Measurements from ENCODE around the gene MRTFA. TPM values are rescaled to one million over a fixed set of nuclear protein-coding genes. Genes with fewer than 3 reads are reported as not detected.
A peak's percentile ranks its signal among the peaks of the same experiment; 100 is the strongest.

Gene MRTFA
- total and polyA plus RNA-seq, 9 of the 15 experiments (the other 6 are each of a cell fraction or from before 2014, with no cell fraction given), result 0.84 to 21.1 (median 3.7) TPM

DNA sequence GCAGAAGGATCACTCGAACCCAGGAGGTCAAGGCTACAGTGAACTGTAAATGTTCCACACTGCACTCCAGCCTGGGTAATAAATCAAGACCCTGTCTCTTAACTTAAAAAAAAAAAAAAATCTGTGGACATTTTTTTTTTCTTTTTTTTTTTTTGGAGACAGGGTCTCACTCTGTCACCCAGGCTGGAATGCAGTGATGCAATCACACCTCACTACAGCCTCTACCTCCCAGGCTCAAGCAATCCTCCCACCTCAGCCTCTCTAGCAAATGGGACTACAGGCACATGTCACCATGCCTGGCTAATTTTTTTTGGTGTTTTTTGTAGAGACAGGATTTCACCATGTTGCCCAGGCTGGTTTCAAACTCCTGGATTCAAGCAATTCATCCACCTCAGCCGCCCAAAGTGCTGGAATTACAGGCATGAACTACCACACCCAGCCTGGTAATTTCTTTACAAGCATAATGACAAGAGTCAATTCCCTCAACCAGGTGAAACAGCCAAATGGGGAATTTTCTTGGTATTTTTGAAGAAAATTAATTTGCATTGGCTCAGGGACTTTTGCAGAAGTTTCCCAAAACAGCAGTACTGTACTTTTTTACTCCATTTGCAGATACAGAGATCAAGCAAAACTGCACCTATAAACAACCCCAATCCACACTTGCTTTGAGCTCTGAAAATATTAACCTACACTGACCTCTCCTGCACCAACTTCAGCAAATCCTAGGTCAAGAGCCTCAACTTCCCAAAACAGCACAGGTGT, 44.0 kb downstream of the MRTFA start:
- Histone ChIP-seq H3K9ac (ENCODE audit: insufficient read depth in 1 of 2, low read depth in 2 of 2, low read length in 2 of 2) (no peak overlapping the region), H3K4me2 (ENCODE audit: insufficient read depth, low read length) (no peak overlapping the region), H3K27ac (ENCODE audit: extremely low read depth, low read depth, low read length) (no peak overlapping the region), H3K36me3 (ENCODE audit: control insufficient read depth, insufficient read depth, low read length) (no peaks in the 10 kb centered on the region), H3K9me3 (replicated peaks; ENCODE audit: control insufficient read depth, insufficient read depth, low read depth, low read length) (no peaks in the 10 kb centered on the region), H3K79me2 (ENCODE audit: control insufficient read depth, insufficient read depth, low read length) (peaks cover 17% of the 10 kb centered on the region; the same call in 2 of the 3 replicates), H2AFZ (ENCODE audit: low read depth, low read length) (no peak overlapping the region), H3K4me1 (replicated peaks in 1 of 2; ENCODE audit: control insufficient read depth in 2 of 2, insufficient read depth in 2 of 2, low read length in 2 of 2) (peaks cover 0 to 3% of the 10 kb centered on the region in 2 experiments; a peak in 2 of 5 replicates), H3K9me1 (ENCODE audit: control insufficient read depth, insufficient read depth, low read length) (no peaks in the 10 kb centered on the region), H3K27me3 (ENCODE audit: control insufficient read depth in 2 of 2, insufficient read depth in 2 of 2, low read length in 2 of 2) (no peaks in the 10 kb centered on the region), H3K4me3 (no peak overlapping the region), H4K20me1 (replicated peaks; ENCODE audit: control insufficient read depth, insufficient read depth, low read length) (0 out of 2 replicates have a peak, but pooled peaks cover 9% of the 10 kb centered on the region)
- CTCF ChIA-PET (ENCODE audit: low intra/inter-chr PET ratio), result no interaction called here
- DNase-seq (ENCODE audit: extremely low read depth in 1 of 4, low spot score in 3 of 4) (no peak), FAIRE-seq (no peak), ATAC-seq (no peak)
- no TSS peak for BruUV-seq (replicated peaks)
- intact Hi-C loops (cut with micrococcal nuclease) (no loop called here), in situ Hi-C loops (cut with MboI) (no loop called here)
- 85% methylated on average over 2 of the region's 2 CpGs for WGBS (ENCODE audit: insufficient coverage, low coverage, missing lambda C conversion rate)
- POLR2A ChIA-PET, result interaction anchor here (1.2 kb wide), 1 partner anchor 28 kb away, joined by 3 read pairs; no protein-coding TSS in a partner anchor
- TF ChIP-seq, protein P1, sequence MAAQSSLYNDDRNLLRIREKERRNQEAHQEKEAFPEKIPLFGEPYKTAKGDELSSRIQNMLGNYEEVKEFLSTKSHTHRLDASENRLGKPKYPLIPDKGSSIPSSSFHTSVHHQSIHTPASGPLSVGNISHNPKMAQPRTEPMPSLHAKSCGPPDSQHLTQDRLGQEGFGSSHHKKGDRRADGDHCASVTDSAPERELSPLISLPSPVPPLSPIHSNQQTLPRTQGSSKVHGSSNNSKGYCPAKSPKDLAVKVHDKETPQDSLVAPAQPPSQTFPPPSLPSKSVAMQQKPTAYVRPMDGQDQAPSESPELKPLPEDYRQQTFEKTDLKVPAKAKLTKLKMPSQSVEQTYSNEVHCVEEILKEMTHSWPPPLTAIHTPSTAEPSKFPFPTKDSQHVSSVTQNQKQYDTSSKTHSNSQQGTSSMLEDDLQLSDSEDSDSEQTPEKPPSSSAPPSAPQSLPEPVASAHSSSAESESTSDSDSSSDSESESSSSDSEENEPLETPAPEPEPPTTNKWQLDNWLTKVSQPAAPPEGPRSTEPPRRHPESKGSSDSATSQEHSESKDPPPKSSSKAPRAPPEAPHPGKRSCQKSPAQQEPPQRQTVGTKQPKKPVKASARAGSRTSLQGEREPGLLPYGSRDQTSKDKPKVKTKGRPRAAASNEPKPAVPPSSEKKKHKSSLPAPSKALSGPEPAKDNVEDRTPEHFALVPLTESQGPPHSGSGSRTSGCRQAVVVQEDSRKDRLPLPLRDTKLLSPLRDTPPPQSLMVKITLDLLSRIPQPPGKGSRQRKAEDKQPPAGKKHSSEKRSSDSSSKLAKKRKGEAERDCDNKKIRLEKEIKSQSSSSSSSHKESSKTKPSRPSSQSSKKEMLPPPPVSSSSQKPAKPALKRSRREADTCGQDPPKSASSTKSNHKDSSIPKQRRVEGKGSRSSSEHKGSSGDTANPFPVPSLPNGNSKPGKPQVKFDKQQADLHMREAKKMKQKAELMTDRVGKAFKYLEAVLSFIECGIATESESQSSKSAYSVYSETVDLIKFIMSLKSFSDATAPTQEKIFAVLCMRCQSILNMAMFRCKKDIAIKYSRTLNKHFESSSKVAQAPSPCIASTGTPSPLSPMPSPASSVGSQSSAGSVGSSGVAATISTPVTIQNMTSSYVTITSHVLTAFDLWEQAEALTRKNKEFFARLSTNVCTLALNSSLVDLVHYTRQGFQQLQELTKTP (IDR thresholded peaks at IDR 0.05; ENCODE audit: low read depth in 1 of 2, partially characterized antibody in 2 of 2), result no peak
- no peak for TF ChIP-seq IFI16 (CRISPR knock-in tag; IDR thresholded peaks at IDR 0.05)
- no peak for TF ChIP-seq ZNF76 (CRISPR knock-in tag; IDR thresholded peaks at IDR 0.05; ENCODE audit: borderline replicate concordance)
- no peak for TF ChIP-seq ARID1B (IDR thresholded peaks at IDR 0.05)
- TF ChIP-seq, protein P2, sequence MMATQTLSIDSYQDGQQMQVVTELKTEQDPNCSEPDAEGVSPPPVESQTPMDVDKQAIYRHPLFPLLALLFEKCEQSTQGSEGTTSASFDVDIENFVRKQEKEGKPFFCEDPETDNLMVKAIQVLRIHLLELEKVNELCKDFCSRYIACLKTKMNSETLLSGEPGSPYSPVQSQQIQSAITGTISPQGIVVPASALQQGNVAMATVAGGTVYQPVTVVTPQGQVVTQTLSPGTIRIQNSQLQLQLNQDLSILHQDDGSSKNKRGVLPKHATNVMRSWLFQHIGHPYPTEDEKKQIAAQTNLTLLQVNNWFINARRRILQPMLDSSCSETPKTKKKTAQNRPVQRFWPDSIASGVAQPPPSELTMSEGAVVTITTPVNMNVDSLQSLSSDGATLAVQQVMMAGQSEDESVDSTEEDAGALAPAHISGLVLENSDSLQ (IDR thresholded peaks at IDR 0.05), result 0 out of 2 replicates have a peak, but pooled peaks have one; percentile 11
- no peak for TF ChIP-seq RHOXF2B (CRISPR knock-in tag; conservative IDR thresholded peaks at IDR 0.05)
- no peak for TF ChIP-seq CCAR2 (IDR thresholded peaks at IDR 0.05; ENCODE audit: low read depth, low read length)
- TF ChIP-seq ZNF324 (CRISPR knock-in tag; IDR thresholded peaks at IDR 0.05), result no peak
- TF ChIP-seq ZNF384 (IDR thresholded peaks at IDR 0.05; ENCODE audit: low read depth, low read length), result 0 out of 2 replicates have a peak, but pooled peaks have one; percentile 20
- TF ChIP-seq ZNF134 (CRISPR knock-in tag; conservative IDR thresholded peaks at IDR 0.05), result no peak
- TF ChIP-seq, protein P3, sequence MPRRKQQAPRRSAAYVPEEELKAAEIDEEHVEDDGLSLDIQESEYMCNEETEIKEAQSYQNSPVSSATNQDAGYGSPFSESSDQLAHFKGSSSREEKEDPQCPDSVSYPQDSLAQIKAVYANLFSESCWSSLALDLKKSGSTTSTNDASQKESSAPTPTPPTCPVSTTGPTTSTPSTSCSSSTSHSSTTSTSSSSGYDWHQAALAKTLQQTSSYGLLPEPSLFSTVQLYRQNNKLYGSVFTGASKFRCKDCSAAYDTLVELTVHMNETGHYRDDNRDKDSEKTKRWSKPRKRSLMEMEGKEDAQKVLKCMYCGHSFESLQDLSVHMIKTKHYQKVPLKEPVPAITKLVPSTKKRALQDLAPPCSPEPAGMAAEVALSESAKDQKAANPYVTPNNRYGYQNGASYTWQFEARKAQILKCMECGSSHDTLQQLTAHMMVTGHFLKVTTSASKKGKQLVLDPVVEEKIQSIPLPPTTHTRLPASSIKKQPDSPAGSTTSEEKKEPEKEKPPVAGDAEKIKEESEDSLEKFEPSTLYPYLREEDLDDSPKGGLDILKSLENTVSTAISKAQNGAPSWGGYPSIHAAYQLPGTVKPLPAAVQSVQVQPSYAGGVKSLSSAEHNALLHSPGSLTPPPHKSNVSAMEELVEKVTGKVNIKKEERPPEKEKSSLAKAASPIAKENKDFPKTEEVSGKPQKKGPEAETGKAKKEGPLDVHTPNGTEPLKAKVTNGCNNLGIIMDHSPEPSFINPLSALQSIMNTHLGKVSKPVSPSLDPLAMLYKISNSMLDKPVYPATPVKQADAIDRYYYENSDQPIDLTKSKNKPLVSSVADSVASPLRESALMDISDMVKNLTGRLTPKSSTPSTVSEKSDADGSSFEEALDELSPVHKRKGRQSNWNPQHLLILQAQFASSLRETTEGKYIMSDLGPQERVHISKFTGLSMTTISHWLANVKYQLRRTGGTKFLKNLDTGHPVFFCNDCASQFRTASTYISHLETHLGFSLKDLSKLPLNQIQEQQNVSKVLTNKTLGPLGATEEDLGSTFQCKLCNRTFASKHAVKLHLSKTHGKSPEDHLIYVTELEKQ (CRISPR knock-in tag; IDR thresholded peaks at IDR 0.05), result no peak
- TF ChIP-seq, protein P4, sequence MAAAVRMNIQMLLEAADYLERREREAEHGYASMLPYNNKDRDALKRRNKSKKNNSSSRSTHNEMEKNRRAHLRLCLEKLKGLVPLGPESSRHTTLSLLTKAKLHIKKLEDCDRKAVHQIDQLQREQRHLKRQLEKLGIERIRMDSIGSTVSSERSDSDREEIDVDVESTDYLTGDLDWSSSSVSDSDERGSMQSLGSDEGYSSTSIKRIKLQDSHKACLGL (CRISPR knock-in tag; IDR thresholded peaks at IDR 0.05; ENCODE audit: borderline replicate concordance, poor library complexity, severe bottlenecking), result no peak
- TF ChIP-seq L3MBTL2 (IDR thresholded peaks at IDR 0.05), result no peak
